NOMO-1 treated with dmso at 0.1 percent for 144 hours (cell line): Measurements from ENCODE around the gene ENOX1.

Source experiments
- DNase-seq: peaks from one replicate; lab custom pipeline; 2025; ENCODE audit not compliant: unreplicated experiment; lab: John Stamatoyannopoulos, UW

The ENOX1 gene

GRCh38 chr13:43749503-43749902 is 37.3 kb downstream of the ENOX1 start:
- no peak for DNase-seq

GRCh38 chr13:43744261-43745031 is 42.3 kb downstream of the ENOX1 start:
- DNase-seq = no peak

GRCh38 chr13:43742911-43743310 is 43.9 kb downstream of the ENOX1 start:
- DNase-seq = no peak

- DNase-seq = no peak
Observed at GRCh38 chr13:43737392-43737923, 49.3 kb downstream of the ENOX1 start.

- DNase-seq = no peak
Observed at GRCh38 chr13:43732726-43733125, 54.0 kb downstream of the ENOX1 start.

- DNase-seq = no peak
Observed at GRCh38 chr13:43731296-43731695, 55.5 kb downstream of the ENOX1 start.

GRCh38 chr13:43730642-43731041 is 56.1 kb downstream of the ENOX1 start:
- no peak for DNase-seq

- no peak for DNase-seq
Observed at GRCh38 chr13:43728421-43728820, 58.4 kb downstream of the ENOX1 start.

GRCh38 chr13:43727856-43728255 is 58.9 kb downstream of the ENOX1 start:
- DNase-seq = no peak

- no peak for DNase-seq
Observed at GRCh38 chr13:43725460-43725859, 61.3 kb downstream of the ENOX1 start.

- DNase-seq = no peak
Observed at GRCh38 chr13:43720780-43721397, 65.9 kb downstream of the ENOX1 start.

GRCh38 chr13:43698758-43699157 is 88.0 kb downstream of the ENOX1 start:
- DNase-seq = no peak

- DNase-seq = no peak
Observed at GRCh38 chr13:43698009-43698408, 88.8 kb downstream of the ENOX1 start.

- DNase-seq = no peak
Observed at GRCh38 chr13:43697323-43697722, 89.4 kb downstream of the ENOX1 start.

GRCh38 chr13:43694146-43694664 is 92.6 kb downstream of the ENOX1 start:
- DNase-seq = no peak

- DNase-seq = no peak
Observed at GRCh38 chr13:43693639-43694038, 93.1 kb downstream of the ENOX1 start.

GRCh38 chr13:43688227-43688907 is 98.4 kb downstream of the ENOX1 start:
- DNase-seq = no peak

- DNase-seq = no peak
Observed at GRCh38 chr13:43687038-43687437, 99.7 kb downstream of the ENOX1 start.

GRCh38 chr13:43686557-43686956 is 100.2 kb downstream of the ENOX1 start:
- DNase-seq = no peak

- no peak for DNase-seq
Observed at GRCh38 chr13:43684963-43685725, 101.6 kb downstream of the ENOX1 start.

GRCh38 chr13:43682701-43683100 is 104.1 kb downstream of the ENOX1 start:
- no peak for DNase-seq
